ENCODE measurements around the gene KLF2. TPM values are rescaled to one million over a fixed set of nuclear protein-coding genes. Genes with fewer than 3 reads are reported as not detected.

KLF2 gene
- total RNA-seq, 4 donors from 2014 or later = 4.2 to 11.4 (median 8.0) TPM

DNA sequence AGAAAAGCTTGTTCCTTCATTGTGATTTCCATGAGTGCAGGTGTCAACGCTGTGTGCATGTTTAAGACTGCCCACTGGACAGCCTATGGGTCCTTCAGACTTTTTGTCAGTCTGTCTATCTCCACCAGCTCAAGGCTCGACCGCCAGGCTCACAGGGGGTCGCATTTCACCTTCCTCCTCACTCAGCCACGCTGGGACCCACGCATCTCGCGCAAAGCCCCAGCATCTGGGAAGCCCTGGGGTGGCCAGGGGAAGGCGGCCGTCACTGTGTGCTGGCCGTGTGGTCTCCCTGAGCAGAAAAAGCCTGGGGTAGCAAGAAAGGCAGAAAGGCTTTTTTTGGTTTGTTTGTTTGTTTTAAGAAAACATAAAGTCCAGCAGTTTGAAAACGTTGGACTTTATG, 48.5 kb downstream of the KLF2 start:
- H3K36me3 ChIP-seq = peaks cover 0 to 76% (median 0%) of the 10 kb centered on the region in 3 donors
- H3K27me3 ChIP-seq = peaks cover 0 to 2% (median 0%) of the 10 kb centered on the region in 4 donors
- peaks cover 7 to 53% (median 36%) of the 10 kb centered on the region in 3 donors for H3K4me1 ChIP-seq
- no peak overlapping the region for H3K4me3 ChIP-seq
- peak overlapping the region; percentile 36 to 79 (median 55) for H3K27ac ChIP-seq
- no peak for TF ChIP-seq POLR2A (IDR thresholded peaks at IDR 0.05)
- TF ChIP-seq, protein P1, sequence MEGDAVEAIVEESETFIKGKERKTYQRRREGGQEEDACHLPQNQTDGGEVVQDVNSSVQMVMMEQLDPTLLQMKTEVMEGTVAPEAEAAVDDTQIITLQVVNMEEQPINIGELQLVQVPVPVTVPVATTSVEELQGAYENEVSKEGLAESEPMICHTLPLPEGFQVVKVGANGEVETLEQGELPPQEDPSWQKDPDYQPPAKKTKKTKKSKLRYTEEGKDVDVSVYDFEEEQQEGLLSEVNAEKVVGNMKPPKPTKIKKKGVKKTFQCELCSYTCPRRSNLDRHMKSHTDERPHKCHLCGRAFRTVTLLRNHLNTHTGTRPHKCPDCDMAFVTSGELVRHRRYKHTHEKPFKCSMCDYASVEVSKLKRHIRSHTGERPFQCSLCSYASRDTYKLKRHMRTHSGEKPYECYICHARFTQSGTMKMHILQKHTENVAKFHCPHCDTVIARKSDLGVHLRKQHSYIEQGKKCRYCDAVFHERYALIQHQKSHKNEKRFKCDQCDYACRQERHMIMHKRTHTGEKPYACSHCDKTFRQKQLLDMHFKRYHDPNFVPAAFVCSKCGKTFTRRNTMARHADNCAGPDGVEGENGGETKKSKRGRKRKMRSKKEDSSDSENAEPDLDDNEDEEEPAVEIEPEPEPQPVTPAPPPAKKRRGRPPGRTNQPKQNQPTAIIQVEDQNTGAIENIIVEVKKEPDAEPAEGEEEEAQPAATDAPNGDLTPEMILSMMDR (IDR thresholded peaks at IDR 0.05) = no peak
- H3K9me3 ChIP-seq = no peaks in the 10 kb centered on the region
- no peak for DNase-seq
- intact Hi-C loops (cut with DNase I) = no loop called here
- 76 to 88% methylated on average over 10 to 12 of the region's 12 CpGs for WGBS, 2 donors

DNA sequence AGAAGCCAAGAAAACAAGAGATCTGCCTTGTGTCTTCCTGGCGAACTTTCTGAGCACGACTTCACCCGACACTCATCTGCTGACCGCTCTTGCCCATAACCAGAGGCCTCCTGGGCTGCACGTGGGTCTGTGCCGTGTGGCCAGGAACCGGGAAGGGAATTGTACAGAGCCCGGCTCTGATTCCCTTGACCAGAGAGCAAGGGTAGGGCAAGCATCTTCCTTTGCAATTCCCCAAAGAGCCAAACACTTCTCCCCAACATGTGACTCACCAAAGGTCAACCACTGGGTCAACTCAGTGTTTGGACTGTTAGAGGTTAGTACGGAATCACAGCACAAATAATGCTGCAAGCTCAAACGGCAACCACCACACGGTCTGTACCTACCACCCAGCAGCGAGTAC, 48.9 kb downstream of the KLF2 start:
- intact Hi-C loops (cut with DNase I) = no loop called here
- DNase-seq = no peak
- Histone ChIP-seq H3K4me1 (peaks cover 7 to 51% (median 36%) of the 10 kb centered on the region in 3 donors), H3K4me3 (no peak overlapping the region), H3K27ac (peak overlapping the region in 3 of 4 donors; percentile 37 to 62 (median 48)), H3K36me3 (peaks cover 0 to 80% (median 0%) of the 10 kb centered on the region in 3 donors), H3K9me3 (no peaks in the 10 kb centered on the region), H3K27me3 (no peaks in the 10 kb centered on the region)
- 71 to 82% methylated on average over 12 of the region's 12 CpGs for WGBS, 2 donors
- no peak for TF ChIP-seq POLR2A (IDR thresholded peaks at IDR 0.05)
- TF ChIP-seq, protein P1 (IDR thresholded peaks at IDR 0.05) = no peak

DNA sequence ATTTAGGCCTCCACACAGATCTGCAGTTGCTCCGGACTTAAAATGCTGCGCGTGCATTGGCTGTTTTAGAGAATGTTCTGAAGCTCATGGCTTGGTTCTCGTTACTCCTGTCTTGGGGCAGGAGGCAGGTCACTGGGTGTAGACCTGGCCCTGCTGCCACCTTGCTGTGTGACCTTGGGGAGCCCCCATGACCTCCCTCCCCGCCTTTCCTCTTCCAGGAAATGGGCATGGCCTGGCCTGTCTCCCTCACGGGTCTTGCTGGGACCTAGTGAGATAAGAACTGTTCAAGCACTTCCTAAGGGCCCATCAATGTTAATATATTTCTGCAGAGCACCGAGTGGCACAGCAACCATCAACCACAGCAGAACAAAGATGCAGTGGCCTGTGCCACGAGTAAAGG, 49.4 kb downstream of the KLF2 start:
- 78 to 87% methylated on average over 4 to 8 of the region's 8 CpGs for WGBS, 2 donors
- Histone ChIP-seq H3K9me3 (no peaks in the 10 kb centered on the region), H3K36me3 (peaks cover 0 to 81% (median 0%) of the 10 kb centered on the region in 3 donors), H3K4me3 (no peak overlapping the region), H3K4me1 (peaks cover 7 to 51% (median 36%) of the 10 kb centered on the region in 3 donors), H3K27me3 (no peaks in the 10 kb centered on the region), H3K27ac (peak overlapping the region in 2 of 4 donors; percentile 37 to 62)
- TF ChIP-seq, protein P1 (IDR thresholded peaks at IDR 0.05) = no peak
- no peak for TF ChIP-seq POLR2A (IDR thresholded peaks at IDR 0.05)
- intact Hi-C loops (cut with DNase I) = no loop called here
- DNase-seq = no peak

DNA sequence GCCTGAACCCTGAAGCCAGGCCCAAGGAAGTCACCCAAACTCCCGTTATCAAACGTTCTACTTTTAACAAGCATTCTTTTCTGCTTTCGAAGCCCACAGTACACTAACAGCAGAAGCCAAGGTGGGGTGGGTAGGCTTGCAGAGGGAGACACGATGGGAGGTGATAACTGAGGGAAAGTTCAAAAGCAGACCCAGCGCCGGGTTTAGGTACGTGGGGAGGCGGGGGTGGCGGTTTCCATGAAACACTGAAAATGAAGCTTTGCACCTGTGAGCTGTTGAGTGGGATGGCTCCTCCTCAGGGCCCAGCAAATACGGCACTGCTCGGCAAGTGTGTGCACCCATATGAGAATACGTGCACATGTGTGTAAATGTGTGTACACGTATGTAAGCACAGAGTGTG, 49.8 kb downstream of the KLF2 start:
- H3K27me3 ChIP-seq = no peaks in the 10 kb centered on the region
- H3K9me3 ChIP-seq = no peaks in the 10 kb centered on the region
- H3K4me1 ChIP-seq = peaks cover 7 to 51% (median 36%) of the 10 kb centered on the region in 3 donors
- peaks cover 0 to 81% (median 0%) of the 10 kb centered on the region in 3 donors for H3K36me3 ChIP-seq
- 85 to 90% methylated on average over 12 to 13 of the region's 13 CpGs for WGBS, 2 donors
- intact Hi-C loops (cut with DNase I) = no loop called here
- TF ChIP-seq POLR2A (IDR thresholded peaks at IDR 0.05) = no peak
- TF ChIP-seq, protein P1 (IDR thresholded peaks at IDR 0.05) = no peak
- H3K4me3 ChIP-seq = no peak overlapping the region
- H3K27ac ChIP-seq = no peak overlapping the region
- no peak for DNase-seq

DNA sequence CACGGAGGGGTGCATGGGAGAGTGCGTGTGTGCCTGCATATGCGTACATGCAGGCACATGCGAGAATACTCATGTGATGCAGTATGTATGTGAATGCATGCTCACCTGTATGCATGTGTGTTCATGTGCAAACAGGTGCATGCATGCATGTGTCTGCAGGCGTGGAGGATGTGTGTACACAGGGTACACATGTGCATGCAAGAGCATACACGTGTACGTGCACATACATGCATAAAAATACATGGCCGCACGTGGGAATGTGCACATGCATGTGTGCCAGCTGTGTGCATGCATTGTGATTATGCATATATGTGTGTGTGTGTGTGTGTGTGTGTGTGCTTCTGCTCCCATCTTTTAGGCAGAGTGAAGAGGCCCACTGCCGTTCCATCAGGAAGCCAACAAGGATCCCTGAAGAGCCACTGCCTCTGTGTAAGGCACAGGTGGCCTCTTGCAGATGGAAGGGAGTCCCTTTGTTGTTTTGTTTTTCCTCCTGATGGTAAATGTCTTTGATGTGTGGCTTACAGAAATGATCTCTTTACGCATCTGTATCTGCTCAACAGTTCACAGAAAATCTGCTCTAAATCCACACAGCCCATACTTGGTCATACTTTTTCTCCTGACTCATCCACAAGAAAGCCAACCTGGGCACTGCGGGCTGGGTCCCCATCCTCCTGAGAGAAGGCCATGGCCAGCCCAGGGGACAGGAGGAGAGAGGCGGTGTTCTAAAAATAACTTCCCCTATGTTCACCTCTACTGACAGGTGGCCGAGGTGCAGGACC, 50.7 kb downstream of the KLF2 start:
- intact Hi-C loops (cut with DNase I) = no loop called here
- DNase-seq = no peak
- Histone ChIP-seq H3K36me3 (peaks cover 0 to 87% (median 0%) of the 10 kb centered on the region in 3 donors), H3K9me3 (no peaks in the 10 kb centered on the region), H3K4me3 (no peak overlapping the region), H3K27me3 (no peaks in the 10 kb centered on the region), H3K27ac (no peak overlapping the region), H3K4me1 (peaks cover 7 to 42% (median 34%) of the 10 kb centered on the region in 3 donors)
- WGBS, 2 donors = 94 to 97% methylated on average over 12 to 14 of the region's 14 CpGs
- no peak for TF ChIP-seq POLR2A (IDR thresholded peaks at IDR 0.05)
- TF ChIP-seq, protein P1 (IDR thresholded peaks at IDR 0.05) = no peak

Measured in esophagus squamous epithelium (tissue), 5 donors.